Urinary bladder (tissue), 4 donors: ENCODE measurements around the gene TAP2. TPM values are rescaled to one million over a fixed set of nuclear protein-coding genes. Genes with fewer than 3 reads are reported as not detected.
"Not testable (repeated sequence)": the region's sequence is repeated elsewhere in the genome, so short reads cannot be mapped to it uniquely, and the experiment has no call there.

Experiments
- DNase-seq: peaks from one replicate; pipeline ENCODE4 v3.0.0-alpha.2; 2015; ENCODE audit errors: extremely low spot score
- H3K27ac ChIP-seq: one replicate; pipeline ENCODE4 v1.5.1; 2013; ENCODE audit warnings: low read depth, mild to moderate bottlenecking, moderate library complexity
- H3K36me3 ChIP-seq: one replicate; pipeline ENCODE4 v1.6.1; 2013; ENCODE audit warnings: mild to moderate bottlenecking, moderate library complexity; ENCODE audit not compliant: insufficient read depth
- H3K4me1 ChIP-seq: one replicate; pipeline ENCODE4 v1.6.1; 2013; ENCODE audit warnings: mild to moderate bottlenecking, moderate library complexity; ENCODE audit not compliant: insufficient read depth
- H3K4me3 ChIP-seq: one replicate; pipeline ENCODE4 v1.5.1; 2013; ENCODE audit warnings: low read depth, low read length
- WGBS: extraction: QIAGEN DNeasy Blood & Tissue Kit; methylation state at CpG from one replicate; pipeline ENCODE4 v1.1.7; 2013; 5-methylcytosine and 5-hydroxymethylcytosine counted together
- polyA plus RNA-seq: library from polyadenylated mRNA; stranded (reverse); fragments of 200-250 nt; gene quantifications from one replicate; pipeline ENCODE4 v1.2.3, GENCODE V29; 2013
- total RNA-seq: library from RNA; depleted of rRNA; stranded (reverse); fragments of >200 nt; gene quantifications from one replicate; pipeline ENCODE4 v1.2.3, GENCODE V29; 2014
- donor health status: healthy with polysubstance abuse.
- donor health status: healthy.

TAP2 gene
- total and polyA plus RNA-seq, 2 donors, result 14.0 to 18.5 TPM

DNA sequence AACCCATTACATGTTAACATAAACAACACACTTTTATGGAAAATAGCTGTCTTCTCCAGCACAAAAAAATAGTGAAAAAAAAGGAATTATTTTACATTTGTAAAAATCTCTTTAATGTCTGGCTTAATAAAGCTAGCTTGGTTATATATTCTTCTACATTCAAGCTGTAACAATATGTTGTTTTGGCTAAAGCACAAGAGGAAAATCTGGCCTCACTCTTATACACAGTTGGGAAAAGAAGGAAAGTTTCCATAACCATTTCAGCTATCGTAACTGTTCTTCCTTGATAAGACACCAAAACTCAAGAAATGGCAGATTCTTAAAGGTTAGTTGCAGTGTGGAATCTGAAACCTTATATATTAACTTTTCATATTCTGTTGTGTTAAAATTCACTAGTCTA is 29.4 kb downstream of the TAP2 start:
- Histone ChIP-seq H3K27ac (no peak overlapping the region), H3K4me3 (no peak overlapping the region), H3K36me3 (no peaks in the 10 kb centered on the region), H3K4me1 (no peaks in the 10 kb centered on the region)
- WGBS, result 11% methylated on average over 1 of the region's 1 CpG
- no peak for DNase-seq

DNA sequence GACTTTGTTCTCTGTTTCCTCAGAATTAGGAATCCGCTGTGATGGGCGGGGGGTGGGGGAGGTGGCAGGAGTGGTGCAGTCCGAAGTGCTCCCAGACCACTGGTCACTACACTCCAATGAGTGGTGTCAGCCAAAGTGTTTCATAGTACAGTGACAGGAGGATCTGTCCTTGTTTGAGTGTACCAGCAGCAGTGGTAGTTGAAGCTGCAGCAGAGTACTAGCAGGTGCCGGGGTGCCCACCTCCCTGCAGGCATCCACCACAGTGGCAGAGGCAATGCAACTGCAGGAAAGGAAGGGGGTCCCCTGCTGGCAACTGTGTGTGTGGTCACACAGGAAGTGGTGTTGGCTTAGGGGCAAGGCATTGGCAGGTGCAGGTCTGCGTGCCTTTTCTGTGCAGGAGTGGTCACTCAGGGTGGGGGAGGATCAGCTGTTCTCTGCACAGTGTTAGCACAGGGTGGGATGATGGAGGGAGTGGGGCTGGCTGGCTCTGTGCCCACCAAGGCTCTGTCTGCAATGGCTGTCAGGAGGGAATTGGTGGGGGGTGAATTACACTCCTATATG is 31.4 kb downstream of the TAP2 start:
- no peak for DNase-seq
- no peaks in the 10 kb centered on the region for H3K36me3 ChIP-seq
- WGBS, result 77% methylated on average over 5 of the region's 5 CpGs
- no peak overlapping the region for H3K4me3 ChIP-seq
- H3K4me1 ChIP-seq, result no peaks in the 10 kb centered on the region
- no peak overlapping the region for H3K27ac ChIP-seq

DNA sequence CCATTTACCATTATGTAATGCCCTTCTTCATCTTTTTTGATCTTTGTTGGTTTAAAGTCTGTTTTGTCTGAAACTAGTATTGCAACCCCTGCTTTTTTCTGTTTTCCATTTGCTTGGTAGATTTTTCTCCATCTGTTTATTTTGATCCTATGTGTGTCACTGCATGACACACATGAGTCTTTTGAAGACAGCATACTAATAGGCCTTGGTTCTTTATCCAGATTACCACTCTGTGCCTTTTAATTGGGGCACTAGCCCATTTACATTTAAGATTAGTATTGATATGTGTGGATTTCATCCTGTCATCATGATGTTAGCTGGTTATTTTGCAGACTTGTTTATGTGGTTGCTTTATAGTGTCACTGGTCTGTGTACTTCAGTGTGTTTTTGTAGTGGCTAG is 33.1 kb downstream of the TAP2 start:
- not testable (repeated sequence) for H3K4me3 ChIP-seq, DNase-seq, H3K27ac ChIP-seq, H3K36me3 ChIP-seq, H3K4me1 ChIP-seq

DNA sequence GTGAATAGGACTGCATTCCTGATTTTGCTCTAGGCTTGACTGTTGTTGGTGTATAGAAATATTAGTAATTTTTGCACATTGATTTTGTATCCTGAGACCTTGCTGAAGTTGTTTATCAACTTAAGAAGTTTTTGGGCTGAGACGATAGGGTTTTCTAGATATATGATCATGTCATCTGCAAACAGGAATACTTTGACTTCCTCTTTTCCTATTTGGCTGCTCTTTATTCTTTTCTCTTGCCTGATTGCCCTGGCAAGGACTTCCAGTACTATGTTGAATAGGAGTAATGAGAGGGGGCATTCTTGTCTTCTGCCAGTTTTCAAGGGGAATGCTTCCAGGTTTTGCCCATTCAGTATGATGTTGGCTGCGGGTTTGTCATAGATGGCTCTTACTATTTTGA is 35.1 kb downstream of the TAP2 start:
- Histone ChIP-seq H3K36me3 (no peaks in the 10 kb centered on the region), H3K27ac (no peak overlapping the region), H3K4me3 (no peak overlapping the region), H3K4me1 (no peaks in the 10 kb centered on the region)
- WGBS, result 78% methylated on average over 2 of the region's 2 CpGs
- no peak for DNase-seq

DNA sequence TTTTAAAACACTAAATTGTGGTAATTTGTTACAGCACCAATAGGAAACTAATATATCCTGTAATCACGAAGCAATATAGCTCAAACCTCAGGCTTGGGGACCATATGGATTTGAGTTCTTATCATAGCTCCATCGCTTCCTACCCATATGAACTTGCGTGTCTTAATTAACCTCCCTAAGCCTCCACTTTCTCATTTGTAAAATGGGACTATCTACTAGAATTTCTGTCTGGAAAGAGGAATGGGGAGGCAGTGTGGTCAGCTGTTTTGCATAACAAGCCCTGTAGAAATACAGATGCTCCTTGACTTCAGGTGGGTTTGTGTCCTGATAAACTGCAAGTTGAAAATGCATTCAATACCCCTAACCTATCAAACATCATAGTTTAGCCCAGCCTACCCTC is 38.8 kb downstream of the TAP2 start:
- Histone ChIP-seq H3K4me3 (no peak overlapping the region), H3K27ac (no peak overlapping the region), H3K4me1 (no peaks in the 10 kb centered on the region), H3K36me3 (no peaks in the 10 kb centered on the region)
- WGBS, result 79% methylated on average over 3 of the region's 3 CpGs
- no peak for DNase-seq

DNA sequence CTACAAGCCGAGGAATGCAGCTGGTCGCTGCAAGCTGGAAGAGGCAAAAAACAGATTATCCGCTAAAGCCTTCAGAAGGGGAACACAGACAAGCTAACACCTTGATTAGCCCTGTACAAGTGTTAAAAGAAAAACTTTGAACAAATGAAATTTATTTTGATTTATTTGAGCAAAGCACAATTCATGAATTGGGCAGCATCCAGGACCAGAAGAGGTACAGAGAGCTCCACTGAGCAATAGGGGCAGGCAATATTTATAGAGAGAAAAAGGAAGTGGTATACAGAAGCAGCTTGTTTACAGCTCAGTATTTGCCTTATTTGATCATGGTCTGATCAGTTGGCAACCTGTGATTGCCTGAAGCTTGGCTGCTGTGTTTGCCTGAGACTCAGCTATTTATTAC is 39.4 kb downstream of the TAP2 start:
- Histone ChIP-seq H3K36me3 (no peaks in the 10 kb centered on the region), H3K27ac (no peak overlapping the region), H3K4me3 (no peak overlapping the region), H3K4me1 (no peaks in the 10 kb centered on the region)
- DNase-seq, result no peak
- 94% methylated on average over 3 of the region's 3 CpGs for WGBS

DNA sequence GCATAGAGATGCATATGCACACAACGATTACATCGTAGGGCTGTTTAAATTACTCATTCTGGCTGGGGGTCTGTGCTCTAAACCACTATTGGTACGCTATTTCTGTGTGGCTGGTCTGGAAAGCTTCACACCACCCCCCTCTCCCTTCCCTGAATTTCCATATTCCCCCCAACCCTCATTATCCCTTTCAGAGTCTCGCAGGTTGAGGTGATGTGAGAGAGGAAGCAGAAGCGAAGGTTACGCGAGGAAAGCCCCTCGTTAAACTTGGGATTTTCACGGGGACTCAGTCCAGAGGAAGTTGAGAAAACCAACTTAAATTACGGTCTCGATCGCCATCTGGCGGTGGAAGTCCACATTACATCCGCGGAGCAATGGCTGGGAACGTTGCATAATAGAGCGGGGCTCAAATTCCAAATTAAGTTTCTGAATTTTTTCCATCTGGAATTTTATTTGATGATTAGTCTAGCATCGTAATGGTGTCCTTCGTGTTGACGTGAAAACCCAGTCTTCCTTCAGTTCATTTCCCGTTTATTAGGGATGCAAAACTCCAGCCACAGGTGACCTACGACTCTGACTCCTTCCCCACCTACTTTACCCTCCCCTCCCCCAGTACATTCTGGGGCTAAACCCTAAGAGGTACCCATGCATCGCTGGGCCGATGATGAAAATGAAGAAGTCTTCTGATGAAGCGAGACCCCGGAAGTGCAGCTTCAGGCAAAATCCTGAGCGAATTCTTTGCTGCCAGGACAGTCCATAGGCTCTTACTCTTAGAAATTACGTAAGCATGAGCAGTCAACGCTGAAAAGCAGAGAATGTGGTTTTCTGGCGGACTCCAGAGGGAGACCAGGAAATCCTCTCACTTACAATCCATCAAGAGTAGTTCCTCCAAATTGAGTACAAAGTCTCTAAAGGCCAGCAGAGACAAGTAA is 41.4 kb downstream of the TAP2 start:
- Histone ChIP-seq H3K27ac (no peak overlapping the region), H3K36me3 (no peaks in the 10 kb centered on the region), H3K4me1 (no peaks in the 10 kb centered on the region), H3K4me3 (no peak overlapping the region)
- no peak for DNase-seq
- WGBS, result 10% methylated on average over 30 of the region's 30 CpGs

DNA sequence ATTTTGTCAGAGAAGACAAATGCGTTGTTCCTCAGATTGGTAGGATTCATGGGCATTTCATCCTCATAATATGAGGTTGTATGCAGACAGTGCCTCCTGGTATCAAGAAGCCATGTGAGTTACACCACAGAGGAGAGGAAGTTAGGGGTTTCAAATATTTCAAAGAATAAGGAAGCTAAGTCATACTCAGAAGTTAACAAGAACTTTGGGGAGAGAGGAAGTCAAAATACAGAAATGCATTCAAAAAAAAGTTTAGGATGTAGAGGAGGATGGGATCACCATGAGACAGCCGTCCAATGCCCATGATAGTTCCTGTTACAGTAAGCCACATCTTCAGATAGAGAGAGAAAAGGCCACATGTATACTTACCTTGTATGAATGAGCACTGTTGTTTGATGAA is 44.0 kb downstream of the TAP2 start:
- H3K27ac ChIP-seq, result no peak overlapping the region
- no peaks in the 10 kb centered on the region for H3K4me1 ChIP-seq
- DNase-seq, result no peak
- H3K4me3 ChIP-seq, result no peak overlapping the region
- H3K36me3 ChIP-seq, result no peaks in the 10 kb centered on the region
- 73% methylated on average over 2 of the region's 2 CpGs for whole genome bisulfite sequencing

DNA sequence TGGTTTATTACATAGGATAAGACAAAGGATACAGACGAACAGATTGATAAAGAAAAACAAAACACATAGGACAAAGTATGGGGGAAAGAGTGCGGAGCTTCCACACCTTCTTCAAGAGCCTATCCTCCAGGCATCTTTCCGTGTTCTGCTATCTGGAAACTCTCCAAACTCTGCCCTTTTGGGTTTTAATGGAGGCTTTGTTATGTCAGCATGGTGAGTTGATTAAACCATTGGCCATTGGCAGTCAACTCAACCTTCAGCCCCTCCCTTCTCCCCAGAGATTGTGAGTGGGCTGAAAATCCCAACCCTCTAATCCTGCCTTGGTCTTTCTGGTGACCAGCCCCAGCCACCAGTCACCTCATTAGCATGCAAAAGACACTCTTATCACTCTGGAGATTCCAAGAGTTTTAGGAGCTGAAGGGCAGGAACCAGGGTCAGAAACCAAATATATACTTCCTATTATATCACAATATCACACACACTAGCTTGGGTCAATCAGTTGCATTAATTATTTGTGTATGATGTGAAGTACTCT is 45.6 kb downstream of the TAP2 start:
- 58% methylated on average over 3 of the region's 3 CpGs for WGBS
- Histone ChIP-seq H3K4me3 (no peak overlapping the region), H3K27ac (no peak overlapping the region)

DNA sequence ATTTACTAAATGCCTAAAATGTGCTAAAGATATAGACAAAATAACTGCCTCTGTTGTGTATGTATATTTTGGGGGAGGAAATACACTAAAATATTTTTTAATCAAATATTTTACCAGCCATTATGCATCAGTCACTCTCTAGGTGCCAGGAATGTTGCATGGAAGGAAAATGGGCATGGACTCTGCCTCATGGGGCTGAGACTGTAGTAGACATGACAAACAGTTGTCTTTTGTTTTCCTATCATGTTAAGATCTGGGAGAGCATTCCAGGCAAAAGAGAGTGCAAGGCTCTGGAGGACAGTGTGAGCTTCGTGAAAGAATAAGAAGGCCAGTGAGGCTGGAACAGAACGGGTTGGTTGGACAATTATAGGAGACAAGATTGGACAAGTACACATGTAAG is 48.2 kb downstream of the TAP2 start:
- no peak overlapping the region for H3K4me3 ChIP-seq
- H3K27ac ChIP-seq, result no peak overlapping the region
- WGBS, result 58% methylated on average over 2 of the region's 2 CpGs
- H3K4me1 ChIP-seq, result no peaks in the 10 kb centered on the region
- H3K36me3 ChIP-seq, result no peaks in the 10 kb centered on the region
- no peak for DNase-seq

More for the DNA sequence above, 45.6 kb downstream of the TAP2 start:
- Histone ChIP-seq H3K36me3 (no peaks in the 10 kb centered on the region), H3K4me1 (no peaks in the 10 kb centered on the region)
- no peak for DNase-seq

Other genes with a start within 250 kb of the TAP2 start
- gene HLA-DRB1, start 248.9 kb downstream of the TAP2 start, total RNA-seq, result 10.2 TPM
- gene HLA-DRB1, start 248.9 kb downstream of the TAP2 start, polyA plus RNA-seq, result 107 TPM
- 16.0 TPM for gene HLA-DQA1, start 201.3 kb downstream of the TAP2 start, total RNA-seq
- 41.8 TPM for gene HLA-DQA1, start 201.3 kb downstream of the TAP2 start, polyA plus RNA-seq
- 4.0 TPM for gene HLA-DQB1, start 172.1 kb downstream of the TAP2 start, total RNA-seq
- gene HLA-DQB1, start 172.1 kb downstream of the TAP2 start, polyA plus RNA-seq, result 36.1 TPM
- 0.95 TPM for gene HLA-DQA2, start 97.3 kb downstream of the TAP2 start, total RNA-seq
- not detected for gene HLA-DQA2, start 97.3 kb downstream of the TAP2 start, polyA plus RNA-seq
- gene HLA-DQB2, start 75.2 kb downstream of the TAP2 start, total RNA-seq, result 0.21 TPM
- gene HLA-DQB2, start 75.2 kb downstream of the TAP2 start, polyA plus RNA-seq, result 0.10 TPM
- 0.42 TPM for gene HLA-DOB, start 21.7 kb downstream of the TAP2 start, total RNA-seq
- 0.90 TPM for gene HLA-DOB, start 21.7 kb downstream of the TAP2 start, polyA plus RNA-seq
- 24.9 TPM for gene PSMB8, start 5.3 kb upstream of the TAP2 start, total RNA-seq
- gene PSMB8, start 5.3 kb upstream of the TAP2 start, polyA plus RNA-seq, result 82.0 TPM
- 16.7 TPM for gene TAP1, start 15.0 kb upstream of the TAP2 start, total RNA-seq
- gene TAP1, start 15.0 kb upstream of the TAP2 start, polyA plus RNA-seq, result 49.8 TPM
- 6.7 TPM for gene PSMB9, start 15.5 kb upstream of the TAP2 start, total RNA-seq
- 53.0 TPM for gene PSMB9, start 15.5 kb upstream of the TAP2 start, polyA plus RNA-seq
- 8.9 TPM for gene HLA-DMB, start 102.3 kb upstream of the TAP2 start, total RNA-seq
- 16.4 TPM for gene HLA-DMB, start 102.3 kb upstream of the TAP2 start, polyA plus RNA-seq
- 8.9 TPM for gene HLA-DMA, start 114.4 kb upstream of the TAP2 start, total RNA-seq
- gene HLA-DMA, start 114.4 kb upstream of the TAP2 start, polyA plus RNA-seq, result 30.4 TPM
- gene BRD2, start 129.9 kb upstream of the TAP2 start, total RNA-seq, result 79.0 TPM
- gene BRD2, start 129.9 kb upstream of the TAP2 start, polyA plus RNA-seq, result 138 TPM
- gene HLA-DOA, start 170.9 kb upstream of the TAP2 start, total RNA-seq, result 2.7 TPM
- gene HLA-DOA, start 170.9 kb upstream of the TAP2 start, polyA plus RNA-seq, result 5.7 TPM
- gene HLA-DPA1, start 234.9 kb upstream of the TAP2 start, total RNA-seq, result 25.4 TPM
- gene HLA-DPA1, start 234.9 kb upstream of the TAP2 start, polyA plus RNA-seq, result 51.6 TPM
- 16.4 TPM for gene HLA-DPB1, start 237.3 kb upstream of the TAP2 start, total RNA-seq
- gene HLA-DPB1, start 237.3 kb upstream of the TAP2 start, polyA plus RNA-seq, result 74.7 TPM